ENCODE measurements around the gene SUSD5. TPM values are rescaled to one million over a fixed set of nuclear protein-coding genes. Genes with fewer than 3 reads are reported as not detected.

Gene SUSD5
- total and polyA plus RNA-seq, 2 of the 4 experiments (the other 2 are of a cell fraction) = 1.4 to 2.9 TPM

DNA sequence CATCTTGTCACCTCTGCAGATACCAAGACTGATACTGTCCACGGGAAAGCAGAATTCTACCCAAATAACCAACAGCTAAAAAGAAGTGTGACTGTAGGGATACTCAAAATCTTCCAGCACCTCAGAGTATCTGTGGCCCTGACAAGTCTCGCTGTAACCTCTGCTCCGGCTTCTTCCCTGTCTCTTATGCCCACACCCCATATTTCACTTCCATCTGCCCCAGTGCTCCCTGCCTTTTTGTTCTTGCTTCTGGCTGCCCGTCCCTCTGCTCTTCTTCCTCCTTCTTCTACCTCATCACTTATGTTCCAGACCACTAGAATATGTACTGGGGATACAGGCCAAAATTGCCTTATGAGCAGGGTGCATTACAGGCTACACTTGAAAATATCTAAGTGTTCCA, 59.4 kb downstream of the SUSD5 start:
- Histone ChIP-seq H3K9ac (ENCODE audit: low read depth, low read length) (no peak overlapping the region), H2BK120ac (ENCODE audit: low read depth, low read length) (no peak overlapping the region), H3K4me2 (ENCODE audit: low read depth, low read length) (no peak overlapping the region), H3K9me3 (ENCODE audit: control insufficient read depth, insufficient read depth, low read length) (no peaks in the 10 kb centered on the region), H3K56ac (ENCODE audit: extremely low read depth, insufficient read depth, low read length) (no peak overlapping the region), H4K8ac (ENCODE audit: low read depth in 2 of 2, low read length in 2 of 2) (no peak overlapping the region), H3K36me3 (ENCODE audit: control insufficient read depth, insufficient read depth, low read length) (no peaks in the 10 kb centered on the region), H4K20me1 (ENCODE audit: insufficient read depth, low read length) (no peaks in the 10 kb centered on the region), H3K4ac (ENCODE audit: low read depth, low read length) (no peak overlapping the region), H3K9me1 (ENCODE audit: insufficient read depth, low read length) (no peaks in the 10 kb centered on the region), H3K4me1 (ENCODE audit: control insufficient read depth, insufficient read depth, low read length) (peaks cover 2% of the 10 kb centered on the region; the same call in 1 of the 2 replicates), H2AK9ac (replicated peaks; ENCODE audit: low read depth, low read length, poor library complexity) (no peak overlapping the region), H2BK15ac (ENCODE audit: low read depth, low read length) (no peak overlapping the region), H3K14ac (replicated peaks; ENCODE audit: low read depth, low read length) (no peak overlapping the region), H3K23ac (ENCODE audit: low read depth, low read length) (no peak overlapping the region), H3K18ac (ENCODE audit: low read depth, low read length) (no peak overlapping the region), H2BK20ac (ENCODE audit: low read depth, low read length) (no peak overlapping the region), H4K5ac (ENCODE audit: low read depth, low read length) (no peak overlapping the region), H2BK5ac (ENCODE audit: low read depth, low read length, poor library complexity, severe bottlenecking) (no peak overlapping the region), H4K91ac (ENCODE audit: insufficient read depth, low read depth, low read length) (no peak overlapping the region), H2AK5ac (ENCODE audit: low read depth, low read length) (no peak overlapping the region), H3K79me1 (ENCODE audit: low read depth in 1 of 2, low read length in 2 of 2) (no peaks in the 10 kb centered on the region), H3K27me3 (ENCODE audit: control insufficient read depth, insufficient read depth, low read length) (no peaks in the 10 kb centered on the region), H3K27ac (ENCODE audit: insufficient read depth, low read length) (no peak overlapping the region), H2AFZ (replicated peaks; ENCODE audit: low read length, poor library complexity) (no peak overlapping the region), H3K4me3 (ENCODE audit: insufficient read depth, low read depth, low read length) (no peak overlapping the region)
- intact Hi-C loops (cut with micrococcal nuclease) (no loop called here), in situ Hi-C loops (cut with MboI; ENCODE audit: low sequenced_read_pairs) (no loop called here), dilution Hi-C loops (cut with HindIII; ENCODE audit: low sequenced_read_pairs, unreplicated experiment) (no loop called here)
- ChIA-PET CTCF (no interaction called here), POLR2A (ENCODE audit: unreplicated experiment) (no interaction called here)
- no peak for TF ChIP-seq FOS (IDR thresholded peaks at IDR 0.05; ENCODE audit: low read depth, low read length)
- TF ChIP-seq, protein P1, sequence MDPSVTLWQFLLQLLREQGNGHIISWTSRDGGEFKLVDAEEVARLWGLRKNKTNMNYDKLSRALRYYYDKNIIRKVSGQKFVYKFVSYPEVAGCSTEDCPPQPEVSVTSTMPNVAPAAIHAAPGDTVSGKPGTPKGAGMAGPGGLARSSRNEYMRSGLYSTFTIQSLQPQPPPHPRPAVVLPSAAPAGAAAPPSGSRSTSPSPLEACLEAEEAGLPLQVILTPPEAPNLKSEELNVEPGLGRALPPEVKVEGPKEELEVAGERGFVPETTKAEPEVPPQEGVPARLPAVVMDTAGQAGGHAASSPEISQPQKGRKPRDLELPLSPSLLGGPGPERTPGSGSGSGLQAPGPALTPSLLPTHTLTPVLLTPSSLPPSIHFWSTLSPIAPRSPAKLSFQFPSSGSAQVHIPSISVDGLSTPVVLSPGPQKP (IDR thresholded peaks at IDR 0.05; ENCODE audit: borderline replicate concordance, low read depth, low read length) = no peak
- TF ChIP-seq BHLHE40 (IDR thresholded peaks at IDR 0.05; ENCODE audit: low read depth, low read length) = no peak
- TF ChIP-seq, protein P2, sequence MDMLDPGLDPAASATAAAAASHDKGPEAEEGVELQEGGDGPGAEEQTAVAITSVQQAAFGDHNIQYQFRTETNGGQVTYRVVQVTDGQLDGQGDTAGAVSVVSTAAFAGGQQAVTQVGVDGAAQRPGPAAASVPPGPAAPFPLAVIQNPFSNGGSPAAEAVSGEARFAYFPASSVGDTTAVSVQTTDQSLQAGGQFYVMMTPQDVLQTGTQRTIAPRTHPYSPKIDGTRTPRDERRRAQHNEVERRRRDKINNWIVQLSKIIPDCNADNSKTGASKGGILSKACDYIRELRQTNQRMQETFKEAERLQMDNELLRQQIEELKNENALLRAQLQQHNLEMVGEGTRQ (IDR thresholded peaks at IDR 0.05; ENCODE audit: low read depth, low read length) = no peak
- no peak for TF ChIP-seq NFE2L2 (IDR thresholded peaks at IDR 0.05; ENCODE audit: low read depth, low read length)
- TF ChIP-seq SMC3 (IDR thresholded peaks at IDR 0.05; ENCODE audit: low read depth, low read length) = no peak
- no peak for DNase-seq
- BruUV-seq (replicated peaks) = no TSS peak
- ATAC-seq (ENCODE audit: low read depth) = no peak
- 40% methylated on average over 2 of the region's 4 CpGs; no CpG with 5 or more reads in 1 of the 2 experiments for WGBS, 2 experiments (ENCODE audit: extremely low coverage in 2 of 2, insufficient read length in 1 of 2)

Measured in IMR-90 (cell line).